Thyroid gland (tissue), 4 donors: ENCODE results near the gene ARHGAP18.

ENCODE experiments used
- POLR2A ChIP-seq, 2 donors: fragments of 450-650 bp; IDR thresholded peaks; one replicate each; pipeline ENCODE4 v1.6.1; 2017; ENCODE audit warnings: antibody characterized with exemption in 2 of 2, mild to moderate bottlenecking in 2 of 2, moderate library complexity in 1 of 2
- TF ChIP-seq, protein P1 (sequence below), 6 experiments: fragments of 200-600 bp in 3 of 6; fragments of 450-650 bp in 3 of 6; sonication (generic) in 3 of 6; IDR thresholded peaks; one replicate each; pipeline ENCODE4 v1.5.1; 2016 to 2019; ENCODE audit warnings: antibody characterized with exemption in 6 of 6, mild to moderate bottlenecking in 2 of 6, inconsistent platforms in 1 of 6, moderate library complexity in 1 of 6

DNA sequence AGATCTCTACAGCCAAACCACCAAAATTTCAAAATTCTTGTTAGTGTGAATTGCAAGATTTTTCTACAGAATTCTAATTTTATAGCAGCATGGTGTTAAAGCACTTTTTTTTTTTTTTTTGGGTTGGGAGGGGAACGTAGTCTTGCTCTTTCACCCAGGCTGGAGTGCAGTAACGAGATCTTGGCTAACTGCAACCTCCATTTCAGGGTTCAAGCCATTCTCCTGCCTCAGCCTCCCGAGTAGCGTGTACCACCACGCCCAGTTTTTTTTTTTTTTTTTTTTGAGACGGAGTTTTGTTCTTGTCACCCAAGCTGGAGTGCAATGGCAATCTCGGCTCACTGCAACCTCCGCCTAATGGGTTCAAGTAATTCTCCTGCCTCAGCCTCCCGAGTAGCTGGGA, 11.5 kb downstream of the ARHGAP18 start:
- TF ChIP-seq, protein P1, sequence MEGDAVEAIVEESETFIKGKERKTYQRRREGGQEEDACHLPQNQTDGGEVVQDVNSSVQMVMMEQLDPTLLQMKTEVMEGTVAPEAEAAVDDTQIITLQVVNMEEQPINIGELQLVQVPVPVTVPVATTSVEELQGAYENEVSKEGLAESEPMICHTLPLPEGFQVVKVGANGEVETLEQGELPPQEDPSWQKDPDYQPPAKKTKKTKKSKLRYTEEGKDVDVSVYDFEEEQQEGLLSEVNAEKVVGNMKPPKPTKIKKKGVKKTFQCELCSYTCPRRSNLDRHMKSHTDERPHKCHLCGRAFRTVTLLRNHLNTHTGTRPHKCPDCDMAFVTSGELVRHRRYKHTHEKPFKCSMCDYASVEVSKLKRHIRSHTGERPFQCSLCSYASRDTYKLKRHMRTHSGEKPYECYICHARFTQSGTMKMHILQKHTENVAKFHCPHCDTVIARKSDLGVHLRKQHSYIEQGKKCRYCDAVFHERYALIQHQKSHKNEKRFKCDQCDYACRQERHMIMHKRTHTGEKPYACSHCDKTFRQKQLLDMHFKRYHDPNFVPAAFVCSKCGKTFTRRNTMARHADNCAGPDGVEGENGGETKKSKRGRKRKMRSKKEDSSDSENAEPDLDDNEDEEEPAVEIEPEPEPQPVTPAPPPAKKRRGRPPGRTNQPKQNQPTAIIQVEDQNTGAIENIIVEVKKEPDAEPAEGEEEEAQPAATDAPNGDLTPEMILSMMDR (IDR thresholded peaks at IDR 0.05) = no peak
- TF ChIP-seq POLR2A (IDR thresholded peaks at IDR 0.05) = no peak
